ENCODE results near the gene SFXN5.

- no peak for TF ChIP-seq ZNF335 (tag by site-specific recombination; conservative IDR thresholded peaks at IDR 0.05)
- no peak for TF ChIP-seq REST (tag by site-specific recombination; IDR thresholded peaks at IDR 0.05)
- TF ChIP-seq ZNF121 (tag by site-specific recombination; IDR thresholded peaks at IDR 0.05) = no peak
- TF ChIP-seq ZNF174 (tag by site-specific recombination; IDR thresholded peaks at IDR 0.05) = no peak
- no peak for TF ChIP-seq HOXC10 (CRISPR knock-in tag; IDR thresholded peaks at IDR 0.05)
- TF ChIP-seq CTCF (tag by site-specific recombination; IDR thresholded peaks at IDR 0.05) = no peak
- no peak for TF ChIP-seq ZNF24 (tag by site-specific recombination; IDR thresholded peaks at IDR 0.05)
- TF ChIP-seq ZFP41 (tag by site-specific recombination; IDR thresholded peaks at IDR 0.05; ENCODE audit: borderline replicate concordance) = no peak
These were observed 2.9 kb upstream of the SFXN5 start for GRCh38 chr2:73074110-73075069.

Measured in HEK293 (cell line).